ACC112 (cell line): ENCODE data around the gene AQP7.
A peak's percentile ranks its signal among the peaks of the same experiment; 100 is the strongest.
"Not testable (repeated sequence)": the region's sequence is repeated elsewhere in the genome, so short reads cannot be mapped to it uniquely, and the experiment has no call there.

ENCODE experiments used
- H2AFZ ChIP-seq: fragments of 200-600 bp; sonication (generic); one replicate; pipeline ENCODE4 v1.6.0; 2017; ENCODE audit warnings: antibody characterized with exemption, low read length; ENCODE audit not compliant: unreplicated experiment
- H3K27ac ChIP-seq: fragments of 200-600 bp; sonication (generic); 2 replicates; pipeline ENCODE4 v1.5.1; 2014; ENCODE audit warnings: low read depth, mild to moderate bottlenecking, antibody characterized with exemption, low read length, moderate library complexity
- H3K27me3 ChIP-seq: fragments of 200-600 bp; sonication (generic); 2 replicates; pipeline ENCODE4 v1.6.1; 2014; ENCODE audit warnings: mild to moderate bottlenecking, antibody characterized with exemption, low read length, moderate library complexity, mixed read lengths; ENCODE audit not compliant: insufficient read depth
- H3K36me3 ChIP-seq: fragments of 200-600 bp; sonication (generic); 2 replicates; pipeline ENCODE4 v1.6.1; 2016; ENCODE audit warnings: mild to moderate bottlenecking, antibody characterized with exemption, low read length, moderate library complexity, mixed read lengths; ENCODE audit not compliant: insufficient read depth
- H3K4me1 ChIP-seq: fragments of 200-600 bp; sonication (generic); one replicate; pipeline ENCODE4 v1.6.1; 2016; ENCODE audit warnings: low read length, mixed read lengths; ENCODE audit not compliant: insufficient read depth, unreplicated experiment, control insufficient read depth
- H3K4me3 ChIP-seq: fragments of 200-600 bp; sonication (generic); 2 replicates; pipeline ENCODE4 v1.5.1; 2014; ENCODE audit warnings: mild to moderate bottlenecking, low read depth, low read length
- H3K79me2 ChIP-seq: fragments of 200-600 bp; sonication (generic); one replicate; pipeline ENCODE4 v1.6.0; 2016; ENCODE audit warnings: low read length; ENCODE audit not compliant: control insufficient read depth, unreplicated experiment, insufficient read depth

Gene AQP7

GRCh38 chr9:33372900-33373299 is 29.5 kb downstream of the AQP7 start:
- no peaks in the 10 kb centered on the region for H3K4me1 ChIP-seq
- no peak overlapping the region for H3K27ac ChIP-seq
- no peak overlapping the region for H3K4me3 ChIP-seq
- H3K27me3 ChIP-seq: no peaks in the 10 kb centered on the region
- H2AFZ ChIP-seq: no peak overlapping the region
- peaks cover 8% of the 10 kb centered on the region; the same call in 1 of the 2 replicates for H3K36me3 ChIP-seq
- no peaks in the 10 kb centered on the region for H3K79me2 ChIP-seq

DNA sequence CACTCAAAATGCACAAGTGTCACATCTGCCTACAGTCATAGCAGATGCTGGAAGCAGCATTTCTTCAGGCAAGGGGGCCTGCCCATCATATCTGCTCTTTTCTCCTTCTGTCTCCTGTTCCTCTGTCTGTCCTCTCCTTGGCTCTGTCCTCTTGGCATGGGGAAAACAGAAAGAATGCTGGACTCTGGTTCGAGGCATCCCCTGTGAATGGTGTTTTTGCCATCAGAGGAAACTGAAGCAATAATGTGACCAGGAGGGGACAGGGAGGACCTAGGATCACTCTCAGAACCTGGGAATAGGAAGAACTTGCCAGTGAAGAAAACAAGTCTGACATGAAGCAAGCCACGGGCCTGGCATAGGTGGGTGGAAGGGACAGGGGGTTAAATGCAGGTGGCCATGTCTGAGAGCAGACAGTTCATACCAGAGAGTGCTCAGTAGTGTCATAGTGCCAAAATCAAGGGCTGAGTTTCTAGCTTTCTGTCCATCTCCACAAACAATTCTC is 35.3 kb downstream of the AQP7 start:
- no peaks in the 10 kb centered on the region for H3K4me1 ChIP-seq
- H2AFZ ChIP-seq: no peak overlapping the region
- no peaks in the 10 kb centered on the region for H3K79me2 ChIP-seq
- no peaks in the 10 kb centered on the region for H3K27me3 ChIP-seq
- no peak overlapping the region for H3K4me3 ChIP-seq
- H3K36me3 ChIP-seq: peaks cover 31% of the 10 kb centered on the region
- H3K27ac ChIP-seq: no peak overlapping the region

DNA sequence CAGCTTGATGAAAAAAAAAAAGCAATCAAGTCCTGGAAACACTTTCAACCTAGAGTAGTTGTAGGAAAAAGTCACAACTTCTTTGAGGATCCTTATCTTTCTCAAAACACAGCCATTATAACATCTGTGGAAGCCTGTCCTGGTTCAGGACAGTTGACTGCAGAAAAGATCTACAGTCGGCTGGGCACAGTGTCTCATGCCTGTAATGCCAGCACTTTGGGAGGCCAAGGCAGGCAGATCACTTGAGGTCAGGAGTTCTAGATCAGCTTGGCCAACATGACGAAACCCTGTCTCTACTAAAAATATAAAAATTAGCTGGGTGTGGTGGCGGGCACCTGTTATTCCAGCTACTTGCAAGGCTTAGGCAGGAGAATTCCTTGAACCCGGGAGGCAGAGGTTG is 37.6 kb downstream of the AQP7 start:
- not testable (repeated sequence) for H3K4me3 ChIP-seq, H3K27ac ChIP-seq, H3K4me1 ChIP-seq, H3K27me3 ChIP-seq, H2AFZ ChIP-seq, H3K79me2 ChIP-seq
- peaks cover 25% of the 10 kb centered on the region for H3K36me3 ChIP-seq

DNA sequence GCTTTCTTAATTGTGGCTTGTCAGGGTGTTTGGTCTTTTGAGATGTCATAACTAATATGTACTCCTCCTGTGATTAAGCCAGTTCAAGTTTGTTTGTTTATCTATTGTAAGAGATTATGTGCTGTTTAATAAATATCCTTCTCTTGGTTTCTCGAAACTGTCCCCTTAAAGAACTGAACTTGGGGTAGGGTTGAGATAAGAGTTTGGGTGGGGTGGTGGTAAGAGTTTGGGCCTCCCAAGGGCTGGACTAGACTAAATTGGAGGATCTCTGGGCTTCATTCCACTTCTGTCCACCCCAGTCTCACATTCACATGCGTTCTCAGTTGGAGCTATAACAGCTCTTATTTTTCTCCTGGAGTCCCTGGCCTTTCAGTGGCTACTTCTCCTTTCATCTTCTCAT is 38.2 kb downstream of the AQP7 start:
- peaks cover 24% of the 10 kb centered on the region for H3K36me3 ChIP-seq
- no peaks in the 10 kb centered on the region for H3K27me3 ChIP-seq
- no peak overlapping the region for H3K27ac ChIP-seq
- no peak overlapping the region for H3K4me3 ChIP-seq
- no peaks in the 10 kb centered on the region for H3K4me1 ChIP-seq
- no peak overlapping the region for H2AFZ ChIP-seq
- no peaks in the 10 kb centered on the region for H3K79me2 ChIP-seq

GRCh38 chr9:33358641-33359040 is 43.7 kb downstream of the AQP7 start:
- H2AFZ ChIP-seq, H3K27ac ChIP-seq, H3K4me1 ChIP-seq, H3K79me2 ChIP-seq, H3K4me3 ChIP-seq, H3K27me3 ChIP-seq: not testable (repeated sequence)
- peaks cover 14% of the 10 kb centered on the region; the same call in 1 of the 2 replicates for H3K36me3 ChIP-seq

GRCh38 chr9:33355933-33356332 is 46.4 kb downstream of the AQP7 start:
- Histone ChIP-seq H3K4me1 (no peaks in the 10 kb centered on the region), H3K79me2 (no peaks in the 10 kb centered on the region), H3K27me3 (no peaks in the 10 kb centered on the region), H3K4me3 (no peak overlapping the region), H3K27ac (no peak overlapping the region), H3K36me3 (peaks cover 14% of the 10 kb centered on the region; the same call in 1 of the 2 replicates), H2AFZ (no peak overlapping the region)

DNA sequence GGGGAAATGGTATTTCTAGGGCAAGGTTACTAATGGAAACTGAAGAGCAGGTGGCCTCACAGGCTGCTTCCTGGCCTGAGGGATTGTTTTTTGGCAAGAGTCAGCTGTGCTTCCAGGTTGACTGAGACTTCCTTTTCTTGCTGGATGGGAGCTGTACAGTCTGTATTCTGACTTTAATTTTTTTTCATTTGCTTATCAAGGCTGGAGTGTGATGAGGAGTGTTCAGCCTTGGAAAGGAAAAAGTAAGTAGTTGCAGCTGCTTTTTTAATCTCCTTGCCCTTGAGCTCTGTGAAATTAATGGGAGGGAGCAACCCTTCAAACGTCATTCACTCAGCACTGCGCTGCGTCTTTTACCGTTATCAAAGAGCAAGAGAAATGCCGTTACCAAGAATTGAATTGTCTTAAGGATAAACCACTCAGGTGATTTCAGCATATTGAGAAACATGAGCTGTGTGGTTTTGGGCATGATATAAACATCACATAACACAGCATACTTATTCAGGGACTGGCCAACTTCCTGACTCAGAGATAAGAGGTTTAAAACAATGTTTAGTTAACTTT is 47.6 kb downstream of the AQP7 start:
- H3K27ac ChIP-seq: no peak overlapping the region
- no peak overlapping the region for H3K4me3 ChIP-seq
- no peaks in the 10 kb centered on the region for H3K27me3 ChIP-seq
- H2AFZ ChIP-seq: no peak overlapping the region
- H3K79me2 ChIP-seq: no peaks in the 10 kb centered on the region
- H3K36me3 ChIP-seq: peaks cover 14% of the 10 kb centered on the region; the same call in 1 of the 2 replicates
- H3K4me1 ChIP-seq: peaks cover 8% of the 10 kb centered on the region

- Histone ChIP-seq H3K79me2 (no peaks in the 10 kb centered on the region), H3K4me1 (peaks cover 13% of the 10 kb centered on the region), H3K27ac (no peak overlapping the region), H3K36me3 (peaks cover 35% of the 10 kb centered on the region), H3K27me3 (no peaks in the 10 kb centered on the region), H3K4me3 (no peak overlapping the region), H2AFZ (no peak overlapping the region)
These were observed 50.8 kb downstream of the AQP7 start for GRCh38 chr9:33351547-33351946.

GRCh38 chr9:33350310-33350709 is 52.1 kb downstream of the AQP7 start:
- Histone ChIP-seq H3K27me3 (no peaks in the 10 kb centered on the region), H3K4me1 (peaks cover 13% of the 10 kb centered on the region), H2AFZ (no peak overlapping the region), H3K4me3 (no peak overlapping the region), H3K79me2 (no peaks in the 10 kb centered on the region), H3K36me3 (peaks cover 38% of the 10 kb centered on the region), H3K27ac (peak overlapping the region; percentile 85)

DNA sequence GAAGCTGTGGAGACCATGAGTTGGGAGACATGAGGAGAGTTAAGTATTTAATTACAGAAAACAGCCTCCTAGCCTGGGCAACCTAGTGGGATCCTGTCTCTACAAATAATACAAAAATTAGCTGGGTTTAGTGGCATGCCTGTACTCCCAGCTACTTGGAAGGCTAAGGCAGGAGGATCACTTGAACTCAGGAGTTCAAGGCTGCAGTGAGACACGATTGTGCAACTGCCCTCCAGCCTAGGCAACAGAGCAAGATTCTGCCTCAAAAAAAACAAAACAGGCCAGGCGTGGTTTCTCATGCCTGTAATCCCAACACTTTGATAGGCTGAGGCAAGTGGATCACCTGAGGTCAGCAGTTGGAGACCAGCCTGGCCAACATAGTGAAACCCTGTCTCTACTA is 52.6 kb downstream of the AQP7 start:
- Histone ChIP-seq H3K27me3 (no peaks in the 10 kb centered on the region), H3K79me2 (no peaks in the 10 kb centered on the region), H2AFZ (no peak overlapping the region), H3K4me3 (no peak overlapping the region), H3K4me1 (peaks cover 13% of the 10 kb centered on the region), H3K27ac (peak overlapping the region; percentile 85), H3K36me3 (peaks cover 32% of the 10 kb centered on the region)

DNA sequence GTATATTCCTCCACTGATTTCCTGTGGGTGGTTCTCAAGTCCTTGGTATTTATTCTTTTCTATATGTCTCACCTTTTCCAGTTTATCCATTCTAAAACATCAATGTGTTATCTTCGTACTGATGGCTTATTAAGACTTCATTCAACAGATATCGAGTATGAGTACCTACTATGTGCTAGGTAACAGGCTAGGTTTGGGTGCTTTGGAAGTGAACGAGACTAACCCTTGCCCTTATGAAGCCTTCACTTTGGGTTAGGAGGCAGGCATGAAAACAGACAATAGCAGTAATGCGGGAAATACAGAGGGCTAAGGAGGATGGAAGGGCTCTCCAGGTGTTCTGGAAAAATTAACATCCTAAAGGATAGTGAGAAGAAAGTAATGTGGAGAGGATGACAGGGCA is 53.4 kb downstream of the AQP7 start:
- no peak overlapping the region for H2AFZ ChIP-seq
- H3K79me2 ChIP-seq: no peaks in the 10 kb centered on the region
- H3K27ac ChIP-seq: peak overlapping the region; percentile 85; the same call in 1 of the 2 replicates
- no peak overlapping the region for H3K4me3 ChIP-seq
- H3K4me1 ChIP-seq: peaks cover 13% of the 10 kb centered on the region
- H3K36me3 ChIP-seq: peaks cover 35% of the 10 kb centered on the region
- no peaks in the 10 kb centered on the region for H3K27me3 ChIP-seq
